Fibroblast of lung (primary cell): ENCODE data around the gene UBXN10.

Experiments used
- CTCF ChIP-seq, 2 donors: IDR thresholded peaks in 1 of 2; conservative IDR thresholded peaks in 1 of 2; 1 replicate in 1 of 2; 2 replicates in 1 of 2; pipeline ENCODE4 v1.5.1; 2011 to 2012; ENCODE audit warnings: low read length in 2 of 2, control low read depth in 1 of 2, inconsistent platforms in 1 of 2, low read depth in 1 of 2, mild to moderate bottlenecking in 1 of 2
- EZH2 ChIP-seq: IDR thresholded peaks from 2 replicates; pipeline ENCODE4 v1.5.1; 2012; ENCODE audit warnings: low read length, control low read depth, mild to moderate bottlenecking; ENCODE audit errors: missing control alignments

GRCh38 chr1:20234788-20235535 lies 49.1 kb downstream of the UBXN10 start:
- no peak for TF ChIP-seq CTCF (conservative IDR thresholded peaks at IDR 0.05 in 1 of 2, IDR thresholded peaks at IDR 0.05 in 1 of 2; ENCODE audit: low read depth in 1 of 2, low read length in 2 of 2)
- no peak for TF ChIP-seq EZH2
